GM12864 (cell line): ENCODE measurements around the gene ARL6IP5.

ENCODE experiments used
- DNase-seq: peaks from one replicate; pipeline ENCODE4 v3.0.0-alpha.2; 2011; ENCODE audit warnings: low read depth
- H3K4me3 ChIP-seq: 2 replicates; pipeline ENCODE4 v1.5.1; 2011; ENCODE audit warnings: mild to moderate bottlenecking, low read depth, low read length, control low read depth
- CTCF ChIP-seq: IDR thresholded peaks from 2 replicates; pipeline ENCODE4 v1.5.1; 2011; ENCODE audit warnings: low read depth, mild to moderate bottlenecking, moderate library complexity, low read length, control low read depth, inconsistent platforms; ENCODE audit errors: missing control alignments

The ARL6IP5 gene

GRCh38 chr3:69079269-69080159, 5.2 kb upstream of the ARL6IP5 start:
- no peak for DNase-seq
- no peak for TF ChIP-seq CTCF
- peak overlapping the region; percentile 94 for H3K4me3 ChIP-seq

DNA sequence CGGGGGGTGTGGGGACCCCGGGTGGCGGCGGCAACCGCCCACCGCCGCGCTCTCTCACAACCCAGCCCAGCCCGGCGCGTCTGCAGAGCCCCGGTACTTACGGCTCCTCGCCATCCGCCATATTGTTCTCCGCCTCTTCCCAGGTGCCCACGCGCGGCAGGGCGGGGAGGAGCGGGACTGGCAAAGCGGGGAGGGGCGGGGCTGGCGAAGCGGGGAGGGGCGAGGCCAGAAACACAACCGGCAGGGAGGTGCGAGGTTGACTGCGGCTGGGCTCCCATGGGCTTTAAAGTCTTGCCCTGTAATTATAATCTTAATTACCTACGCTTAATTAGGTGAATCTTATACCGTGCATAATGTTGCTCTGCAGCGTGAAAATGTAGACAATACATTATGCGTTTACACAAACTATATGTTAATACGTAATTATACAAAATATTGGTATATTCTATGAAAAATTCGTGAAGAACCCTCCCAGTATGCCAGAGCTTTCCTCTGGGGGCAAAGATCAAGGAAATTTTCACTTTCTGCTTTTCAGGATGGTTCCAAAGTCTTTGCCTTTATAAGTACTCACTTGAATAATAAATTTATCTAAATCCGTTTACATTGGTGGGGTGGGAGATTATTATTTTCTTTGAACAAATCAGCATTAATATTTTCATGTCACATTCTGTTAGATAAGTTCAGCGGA, 4.4 kb upstream of the ARL6IP5 start, which contains the start of gene UBA3:
Gene UBA3, minus strand, starts transcription at position 133 of the 688 bp plus-strand sequence. Its CDS starts 12 bp downstream, at position 121.
- DNase-seq, result peak; percentile 67
- no peak for TF ChIP-seq CTCF
- H3K4me3 ChIP-seq, result peak within 1 kb of the TSS; percentile 94

DNA sequence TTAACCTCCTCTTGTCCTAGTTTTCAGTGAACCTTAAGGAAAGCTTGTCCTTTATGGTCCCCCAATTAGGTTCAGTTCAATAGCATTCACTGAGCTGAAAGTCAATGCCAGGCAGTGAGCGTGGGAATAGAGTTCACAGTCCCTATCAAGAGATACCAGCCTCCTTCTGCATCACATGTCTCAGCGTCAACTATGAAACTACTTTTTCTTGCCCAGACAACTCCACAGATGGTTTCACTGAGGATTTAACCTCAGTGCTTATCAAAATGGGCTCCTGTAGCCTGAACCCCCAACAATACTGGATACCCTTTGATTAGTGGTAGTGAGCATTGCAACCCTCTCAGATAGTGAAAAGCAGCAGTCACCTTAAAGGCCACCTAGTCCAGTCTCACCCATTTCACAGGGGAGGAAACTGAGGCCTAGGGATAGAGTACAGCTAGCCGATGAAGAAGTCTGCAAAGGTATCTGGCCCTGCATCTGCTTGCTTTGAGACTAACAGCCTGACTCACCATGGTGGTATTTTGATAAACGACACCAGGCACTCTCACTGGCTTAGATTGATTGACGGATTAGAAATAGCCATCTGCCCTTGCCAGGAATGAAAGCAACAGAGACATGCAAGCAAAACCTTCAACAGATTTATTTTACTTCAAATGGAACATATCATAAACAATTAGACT, 3.0 kb upstream of the ARL6IP5 start:
- no peak for DNase-seq
- H3K4me3 ChIP-seq, result no peak overlapping the region
- TF ChIP-seq CTCF, result no peak

DNA sequence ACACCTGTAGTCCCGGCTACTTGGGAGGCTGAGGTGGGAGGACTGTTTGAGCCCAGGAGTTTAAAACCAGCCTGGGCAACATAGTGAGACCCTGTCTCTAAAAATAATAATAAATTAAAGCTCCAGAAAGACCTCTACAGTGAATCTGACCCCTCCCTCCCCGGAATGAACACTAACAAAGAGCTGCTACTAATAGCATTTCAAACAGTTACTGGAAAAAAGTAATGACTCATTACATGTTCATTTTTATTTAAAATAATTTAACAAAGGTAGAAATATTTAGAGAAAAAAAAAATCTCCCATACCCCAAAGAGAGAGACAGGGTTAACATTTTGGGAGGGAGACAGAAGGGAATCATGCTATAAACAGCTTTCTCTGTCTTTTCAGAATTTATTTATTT, 2.4 kb upstream of the ARL6IP5 start:
- no peak for TF ChIP-seq CTCF
- no peak overlapping the region for H3K4me3 ChIP-seq
- DNase-seq, result no peak

- no peak for TF ChIP-seq CTCF
- H3K4me3 ChIP-seq, result no peak overlapping the region
- DNase-seq, result peak; percentile 83
Observed at GRCh38 chr3:69082805-69083204, 1.9 kb upstream of the ARL6IP5 start.

- no peak for TF ChIP-seq CTCF
- H3K4me3 ChIP-seq, result peak overlapping the region; percentile 75
- DNase-seq, result no peak
Observed at GRCh38 chr3:69085168-69085832, 563 bp downstream of the ARL6IP5 start.
